GM18870 (cell line): ENCODE results near the gene GABBR2.

Experiments used
- ATAC-seq: cut with Tn5 transposase; IDR thresholded peaks from one replicate; pipeline ENCODE4 v1.9.1; 2021; ENCODE audit warnings: moderate library complexity; ENCODE audit not compliant: unreplicated experiment

GABBR2 gene

GRCh38 chr9:98708933-98709911 is at the start of gene GABBR2:
Gene GABBR2 (minus strand): TSS chr9:98708935. CDS start chr9:98708737, 198 bp downstream.
- ATAC-seq, result no peak

GRCh38 chr9:98755006-98755618 is 46.4 kb upstream of the GABBR2 start:
- no peak for ATAC-seq

GRCh38 chr9:98751210-98751609 is 42.5 kb upstream of the GABBR2 start:
- no peak for ATAC-seq

GRCh38 chr9:98750364-98751060 is 41.8 kb upstream of the GABBR2 start:
- no peak for ATAC-seq

GRCh38 chr9:98747476-98747875 is 38.7 kb upstream of the GABBR2 start:
- ATAC-seq, result no peak

- no peak for ATAC-seq
Measured at GRCh38 chr9:98745470-98745869, 36.7 kb upstream of the GABBR2 start.

GRCh38 chr9:98743818-98744611 is 35.3 kb upstream of the GABBR2 start:
- ATAC-seq, result no peak

- ATAC-seq, result no peak
Measured at GRCh38 chr9:98743329-98743728, 34.6 kb upstream of the GABBR2 start.

GRCh38 chr9:98742325-98743280 is 33.9 kb upstream of the GABBR2 start:
- ATAC-seq, result no peak

- ATAC-seq, result no peak
Measured at GRCh38 chr9:98740226-98740881, 31.6 kb upstream of the GABBR2 start.

GRCh38 chr9:98738741-98739140 is 30.0 kb upstream of the GABBR2 start:
- ATAC-seq, result no peak

- ATAC-seq, result no peak
Measured at GRCh38 chr9:98736226-98736625, 27.5 kb upstream of the GABBR2 start.

- ATAC-seq, result no peak
Measured at GRCh38 chr9:98732801-98733200, 24.1 kb upstream of the GABBR2 start.

- no peak for ATAC-seq
Measured at GRCh38 chr9:98732091-98732490, 23.4 kb upstream of the GABBR2 start.

- ATAC-seq, result no peak
Measured at GRCh38 chr9:98730871-98731270, 22.1 kb upstream of the GABBR2 start.

GRCh38 chr9:98728500-98728899 is 19.8 kb upstream of the GABBR2 start:
- no peak for ATAC-seq

GRCh38 chr9:98727428-98727827 is 18.7 kb upstream of the GABBR2 start:
- no peak for ATAC-seq

- no peak for ATAC-seq
Measured at GRCh38 chr9:98726735-98727134, 18.0 kb upstream of the GABBR2 start.
